GM06990 (cell line): ENCODE data around the gene KSR2.
A peak's percentile ranks its signal among the peaks of the same experiment; 100 is the strongest.
"Not testable (repeated sequence)": the region's sequence is repeated elsewhere in the genome, so short reads cannot be mapped to it uniquely, and the experiment has no call there.

Source experiments
- DNase-seq: peaks from one replicate; pipeline ENCODE4 v3.0.0-alpha.2; 2011; ENCODE audit not compliant: insufficient read length; ENCODE audit errors: extremely low read depth
- H3K27me3 ChIP-seq: replicated peaks from 2 replicates; pipeline ENCODE4 v1.6.0; 2011; ENCODE audit warnings: low read length; ENCODE audit not compliant: control insufficient read depth, insufficient read depth
- H3K36me3 ChIP-seq: 2 replicates; pipeline ENCODE4 v1.5.1; 2011; ENCODE audit warnings: low read length; ENCODE audit not compliant: control insufficient read depth, insufficient read depth
- H3K4me3 ChIP-seq: replicated peaks from 2 replicates; pipeline ENCODE4 v1.5.1; 2011; ENCODE audit warnings: low read depth, mild to moderate bottlenecking, control low read depth, low read length
- TF ChIP-seq, protein P1 (sequence below): IDR thresholded peaks from 2 replicates; pipeline ENCODE4 v1.5.1; 2011; ENCODE audit warnings: low read length, control low read depth, mild to moderate bottlenecking, inconsistent platforms; ENCODE audit not compliant: insufficient read depth, poor library complexity, severe bottlenecking

Gene KSR2

DNA sequence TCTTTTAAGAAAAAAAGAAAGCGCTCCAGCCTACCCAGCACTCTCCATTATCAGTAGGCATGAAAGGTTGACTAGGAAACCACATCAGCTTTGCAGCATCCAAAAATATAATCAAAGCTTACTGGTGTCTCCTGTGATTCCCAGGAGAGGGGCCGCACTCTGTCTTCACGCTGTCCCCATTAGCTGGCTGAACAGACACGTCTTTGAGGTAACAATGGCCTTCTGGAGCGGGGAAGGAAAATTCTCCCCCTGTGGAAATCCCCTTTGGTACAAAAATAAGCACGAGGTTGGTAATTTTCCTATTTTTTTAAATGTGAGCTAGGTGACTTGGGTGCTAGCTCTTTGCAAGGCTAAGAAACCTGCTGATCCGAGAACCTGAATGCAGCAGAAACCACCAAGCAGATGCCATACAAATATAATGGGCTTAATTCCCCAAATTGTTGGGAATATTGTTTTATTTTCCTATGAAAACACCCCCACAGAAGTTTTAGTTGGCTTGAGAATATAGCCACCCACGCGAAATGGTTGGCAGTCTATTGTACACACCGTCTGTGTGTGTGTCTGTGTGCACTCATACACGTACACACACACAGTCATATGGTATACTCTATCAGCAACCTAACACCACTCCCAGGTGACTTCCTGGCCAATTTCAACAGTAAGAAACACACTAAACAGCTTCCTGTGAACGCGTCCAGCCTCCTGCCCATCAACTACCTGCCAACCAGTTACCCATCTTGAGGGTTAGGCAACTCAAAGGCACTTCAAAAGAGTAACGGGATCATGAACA lies 71.2 kb downstream of the KSR2 start:
- Histone ChIP-seq H3K27me3 (no peaks in the 10 kb centered on the region), H3K36me3 (no peaks in the 10 kb centered on the region), H3K4me3 (no peak overlapping the region)
- TF ChIP-seq, protein P1, sequence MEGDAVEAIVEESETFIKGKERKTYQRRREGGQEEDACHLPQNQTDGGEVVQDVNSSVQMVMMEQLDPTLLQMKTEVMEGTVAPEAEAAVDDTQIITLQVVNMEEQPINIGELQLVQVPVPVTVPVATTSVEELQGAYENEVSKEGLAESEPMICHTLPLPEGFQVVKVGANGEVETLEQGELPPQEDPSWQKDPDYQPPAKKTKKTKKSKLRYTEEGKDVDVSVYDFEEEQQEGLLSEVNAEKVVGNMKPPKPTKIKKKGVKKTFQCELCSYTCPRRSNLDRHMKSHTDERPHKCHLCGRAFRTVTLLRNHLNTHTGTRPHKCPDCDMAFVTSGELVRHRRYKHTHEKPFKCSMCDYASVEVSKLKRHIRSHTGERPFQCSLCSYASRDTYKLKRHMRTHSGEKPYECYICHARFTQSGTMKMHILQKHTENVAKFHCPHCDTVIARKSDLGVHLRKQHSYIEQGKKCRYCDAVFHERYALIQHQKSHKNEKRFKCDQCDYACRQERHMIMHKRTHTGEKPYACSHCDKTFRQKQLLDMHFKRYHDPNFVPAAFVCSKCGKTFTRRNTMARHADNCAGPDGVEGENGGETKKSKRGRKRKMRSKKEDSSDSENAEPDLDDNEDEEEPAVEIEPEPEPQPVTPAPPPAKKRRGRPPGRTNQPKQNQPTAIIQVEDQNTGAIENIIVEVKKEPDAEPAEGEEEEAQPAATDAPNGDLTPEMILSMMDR: no peak
- DNase-seq: no peak

- TF ChIP-seq, protein P1: no peak
- no peaks in the 10 kb centered on the region for H3K27me3 ChIP-seq
- H3K36me3 ChIP-seq: no peaks in the 10 kb centered on the region
- no peak for DNase-seq
- H3K4me3 ChIP-seq: no peak overlapping the region
These were observed 72.8 kb downstream of the KSR2 start for GRCh38 chr12:117896009-117896408.

DNA sequence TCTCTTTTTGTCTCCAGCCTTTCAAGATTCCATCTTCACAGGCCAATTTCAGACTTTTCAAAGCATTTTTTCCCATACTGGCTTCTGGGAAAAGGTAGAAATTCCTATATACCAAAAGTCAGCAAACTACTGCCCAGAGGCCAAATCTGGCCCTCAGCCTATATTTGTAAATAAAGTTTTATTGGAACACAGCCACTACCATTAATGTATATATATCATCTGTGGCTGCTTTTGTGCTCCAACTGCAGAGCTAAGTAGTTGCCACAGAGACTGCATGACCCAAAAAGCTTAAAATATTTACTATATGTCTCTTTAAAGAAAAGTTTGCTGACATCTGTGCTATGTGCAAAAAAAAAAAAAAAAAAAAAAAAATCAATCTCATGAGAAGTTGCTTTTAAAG lies 76.3 kb downstream of the KSR2 start:
- Histone ChIP-seq H3K4me3 (no peak overlapping the region), H3K27me3 (no peaks in the 10 kb centered on the region), H3K36me3 (no peaks in the 10 kb centered on the region)
- TF ChIP-seq, protein P1: no peak
- DNase-seq: no peak

GRCh38 chr12:117891265-117891664 lies 77.5 kb downstream of the KSR2 start:
- H3K4me3 ChIP-seq, DNase-seq, H3K36me3 ChIP-seq, H3K27me3 ChIP-seq: not testable (repeated sequence)

DNA sequence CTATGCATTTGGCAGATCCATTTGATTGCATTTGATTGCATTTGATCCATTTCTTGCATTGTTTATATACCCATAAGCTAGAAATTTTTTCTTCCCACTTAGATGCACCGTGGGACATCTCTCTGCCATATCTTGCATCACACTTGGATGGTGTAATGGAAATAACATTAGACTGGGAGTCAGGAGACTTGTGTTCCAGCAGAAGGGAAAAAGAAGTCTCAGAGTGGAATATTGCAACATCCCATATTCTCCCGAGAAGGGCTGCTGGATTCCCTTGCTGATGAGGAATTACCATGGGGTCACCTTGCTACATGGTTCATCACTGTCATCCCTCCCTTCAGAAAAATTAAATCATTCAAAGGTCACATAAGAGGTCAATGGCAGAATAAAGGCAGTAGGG lies 78.1 kb downstream of the KSR2 start:
- no peak for DNase-seq
- no peak overlapping the region for H3K4me3 ChIP-seq
- H3K27me3 ChIP-seq: no peaks in the 10 kb centered on the region
- TF ChIP-seq, protein P1: no peak
- H3K36me3 ChIP-seq: no peaks in the 10 kb centered on the region

DNA sequence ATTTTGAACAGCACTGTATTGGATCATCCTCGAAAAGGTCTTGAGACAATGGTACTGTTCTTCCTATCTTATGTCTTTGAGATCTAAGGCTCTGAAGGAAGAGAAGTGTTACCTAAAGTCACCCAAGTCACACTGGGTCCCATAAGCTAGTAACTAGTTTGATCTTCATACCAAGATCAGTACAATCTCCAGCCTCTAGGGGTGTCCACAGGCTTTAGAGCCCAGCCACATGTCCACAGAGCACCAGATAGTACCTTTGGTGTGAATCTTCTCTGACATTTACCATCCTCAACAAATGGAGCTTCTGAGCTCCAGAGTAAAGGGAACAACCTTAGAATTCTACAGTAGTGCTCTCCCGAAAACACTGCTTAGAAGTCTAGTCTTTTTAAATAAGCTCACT lies 78.7 kb downstream of the KSR2 start:
- DNase-seq: no peak
- Histone ChIP-seq H3K4me3 (no peak overlapping the region), H3K36me3 (no peaks in the 10 kb centered on the region), H3K27me3 (no peaks in the 10 kb centered on the region)
- TF ChIP-seq, protein P1: peak; percentile 32
